HFF-Myc (cell line): ENCODE data around the gene ARF5.

Experiments
- DNase-seq: peaks from one replicate; pipeline ENCODE4 v3.0.0-alpha.2; 2011; ENCODE audit warnings: low read depth; ENCODE audit errors: extremely low read depth
- H3K4me3 ChIP-seq: replicated peaks from 2 replicates; pipeline ENCODE4 v1.5.1; 2011; ENCODE audit warnings: low read depth, mild to moderate bottlenecking, control low read depth, low read length
- TF ChIP-seq, protein P1 (sequence below): IDR thresholded peaks from 2 replicates; pipeline ENCODE4 v1.5.1; 2012; ENCODE audit warnings: mild to moderate bottlenecking, low read depth, low read length, control low read depth; ENCODE audit errors: missing control alignments

The ARF5 gene

DNA sequence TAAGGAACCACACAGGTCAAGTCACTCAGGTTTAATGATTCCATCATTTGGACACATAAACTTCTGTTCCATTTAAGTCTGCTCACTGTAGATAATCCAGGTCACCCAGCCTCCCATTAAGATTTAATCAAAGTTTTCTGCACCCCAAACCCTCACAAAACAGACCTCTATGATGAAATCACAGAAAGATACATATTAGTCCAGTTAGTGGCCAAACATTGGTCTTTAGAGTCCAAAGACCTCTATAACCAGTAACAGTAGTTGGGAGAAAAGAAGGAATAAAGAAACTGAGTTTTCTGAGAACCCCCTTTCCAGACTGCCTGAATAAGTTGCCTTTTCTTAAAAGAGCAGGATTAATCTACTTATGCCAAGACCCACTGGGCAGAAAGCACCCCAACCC lies 7.6 kb upstream of the ARF5 start:
- no peak for DNase-seq
- H3K4me3 ChIP-seq: no peak overlapping the region

DNA sequence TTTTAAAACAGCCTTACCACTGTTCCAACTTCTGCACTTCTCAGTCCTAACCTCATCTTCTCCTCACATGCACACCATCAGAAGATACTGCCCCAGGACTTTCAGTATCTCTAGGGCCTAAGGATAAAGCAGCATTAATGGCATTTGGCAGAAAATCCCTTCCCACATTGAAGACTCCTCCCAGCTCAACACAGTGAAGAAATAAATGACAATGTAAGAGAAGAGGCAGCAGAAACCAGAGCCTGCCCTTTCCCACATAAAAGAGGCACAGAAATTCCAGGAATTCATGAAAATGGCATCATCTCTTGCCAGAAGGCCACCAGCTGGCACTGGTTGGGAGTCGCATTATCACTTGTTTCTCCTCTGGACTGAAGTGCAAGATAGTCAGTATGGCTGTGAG lies 6.5 kb upstream of the ARF5 start:
- no peak overlapping the region for H3K4me3 ChIP-seq
- TF ChIP-seq, protein P1, sequence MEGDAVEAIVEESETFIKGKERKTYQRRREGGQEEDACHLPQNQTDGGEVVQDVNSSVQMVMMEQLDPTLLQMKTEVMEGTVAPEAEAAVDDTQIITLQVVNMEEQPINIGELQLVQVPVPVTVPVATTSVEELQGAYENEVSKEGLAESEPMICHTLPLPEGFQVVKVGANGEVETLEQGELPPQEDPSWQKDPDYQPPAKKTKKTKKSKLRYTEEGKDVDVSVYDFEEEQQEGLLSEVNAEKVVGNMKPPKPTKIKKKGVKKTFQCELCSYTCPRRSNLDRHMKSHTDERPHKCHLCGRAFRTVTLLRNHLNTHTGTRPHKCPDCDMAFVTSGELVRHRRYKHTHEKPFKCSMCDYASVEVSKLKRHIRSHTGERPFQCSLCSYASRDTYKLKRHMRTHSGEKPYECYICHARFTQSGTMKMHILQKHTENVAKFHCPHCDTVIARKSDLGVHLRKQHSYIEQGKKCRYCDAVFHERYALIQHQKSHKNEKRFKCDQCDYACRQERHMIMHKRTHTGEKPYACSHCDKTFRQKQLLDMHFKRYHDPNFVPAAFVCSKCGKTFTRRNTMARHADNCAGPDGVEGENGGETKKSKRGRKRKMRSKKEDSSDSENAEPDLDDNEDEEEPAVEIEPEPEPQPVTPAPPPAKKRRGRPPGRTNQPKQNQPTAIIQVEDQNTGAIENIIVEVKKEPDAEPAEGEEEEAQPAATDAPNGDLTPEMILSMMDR: no peak
- no peak for DNase-seq

More for the DNA sequence above, 7.6 kb upstream of the ARF5 start:
- TF ChIP-seq, protein P1: no peak

DNA sequence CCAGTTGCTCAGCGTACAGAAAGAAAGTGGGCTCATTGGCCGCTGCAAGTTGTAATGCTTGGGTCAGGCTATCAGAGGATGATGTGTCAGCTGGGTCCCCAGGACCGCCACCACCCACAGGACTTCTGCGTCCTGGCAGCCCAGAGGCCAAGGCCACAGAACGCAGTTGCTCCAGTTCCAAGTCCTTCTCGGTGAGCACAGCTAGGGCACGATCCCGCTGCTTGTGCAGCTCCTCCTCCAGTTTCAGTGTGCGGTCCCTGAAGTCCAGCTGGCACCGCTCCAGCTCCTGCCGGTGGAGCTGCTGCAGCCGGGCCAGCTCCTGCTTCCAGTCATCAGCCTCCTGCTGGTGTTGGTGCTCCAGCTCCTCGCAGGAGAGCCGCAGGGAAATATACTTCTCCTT lies 5.8 kb upstream of the ARF5 start:
- H3K4me3 ChIP-seq: no peak overlapping the region
- TF ChIP-seq, protein P1: no peak
- no peak for DNase-seq

DNA sequence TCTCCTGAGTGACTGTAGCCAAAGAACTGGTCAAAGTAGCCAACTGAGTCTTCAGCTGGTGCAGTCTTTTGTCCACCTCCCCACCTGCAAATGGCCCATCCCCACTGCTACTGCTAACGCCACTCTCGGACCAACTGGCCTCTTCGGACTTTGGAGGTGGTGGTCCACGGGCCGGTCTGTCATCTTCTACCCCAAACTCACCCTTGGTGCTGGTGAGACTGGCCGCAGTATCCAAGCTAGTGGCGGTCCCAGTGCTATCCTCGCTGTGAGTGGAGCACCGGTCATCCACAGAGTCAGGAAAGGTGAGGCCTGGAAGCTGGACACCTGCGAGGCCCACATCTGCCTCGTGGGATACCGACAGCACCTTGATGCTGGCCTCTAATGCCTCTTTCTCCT lies 3.6 kb upstream of the ARF5 start:
- peak overlapping the region; percentile 90 for H3K4me3 ChIP-seq
- DNase-seq: no peak
- TF ChIP-seq, protein P1: no peak

DNA sequence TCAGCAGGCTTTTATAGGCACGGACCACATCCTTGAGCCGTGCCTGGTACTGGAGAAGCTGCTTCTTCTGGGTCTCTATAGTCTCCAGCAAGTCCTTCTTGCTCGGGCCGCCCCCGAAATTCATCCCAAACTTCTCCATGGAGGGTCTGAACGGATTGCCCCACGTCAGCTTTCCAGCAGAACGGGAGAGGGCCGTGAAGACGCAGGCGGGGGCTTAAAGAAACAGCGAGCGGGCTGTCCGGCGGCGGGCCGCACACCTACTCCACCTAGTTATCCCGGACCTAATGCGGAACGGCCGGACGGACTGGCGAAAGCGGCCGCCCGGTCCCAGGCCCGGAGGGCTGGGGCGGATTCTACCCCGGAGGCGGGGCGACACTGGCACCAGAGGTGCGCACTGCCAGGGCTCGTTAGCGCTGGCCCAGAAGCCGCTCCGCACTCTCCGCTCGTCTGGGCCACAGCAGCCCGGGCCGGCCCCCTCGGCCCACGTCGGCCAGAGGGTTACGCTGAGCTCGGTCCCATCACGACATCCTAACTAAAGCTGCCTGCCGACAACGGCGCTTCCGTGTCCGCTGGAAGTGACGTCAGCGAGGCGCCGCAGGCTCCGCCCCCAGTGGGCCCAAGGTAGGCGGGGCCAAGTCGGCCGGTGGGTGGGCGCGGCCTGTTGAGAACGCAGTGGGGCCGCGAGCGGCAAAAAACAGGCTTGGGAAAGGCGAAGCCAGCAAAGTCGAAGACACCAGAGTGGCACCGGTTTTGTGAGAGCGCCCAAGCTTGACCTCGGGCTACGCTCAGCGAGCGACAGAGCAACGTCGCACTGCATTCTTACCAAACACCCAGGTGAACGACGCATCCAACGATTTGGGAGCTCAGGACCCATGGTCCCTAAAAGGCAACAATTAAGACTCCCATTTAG lies 2.9 kb upstream of the ARF5 start, which contains the start of gene GCC1:
Gene GCC1 (minus strand): TSS at position 553 of the 910 bp plus-strand sequence. CDS start 414 bp downstream, at position 139.
- DNase-seq: peak; percentile 43
- H3K4me3 ChIP-seq: peak within 1 kb of the TSS; percentile 90
- TF ChIP-seq, protein P1: no peak

DNA sequence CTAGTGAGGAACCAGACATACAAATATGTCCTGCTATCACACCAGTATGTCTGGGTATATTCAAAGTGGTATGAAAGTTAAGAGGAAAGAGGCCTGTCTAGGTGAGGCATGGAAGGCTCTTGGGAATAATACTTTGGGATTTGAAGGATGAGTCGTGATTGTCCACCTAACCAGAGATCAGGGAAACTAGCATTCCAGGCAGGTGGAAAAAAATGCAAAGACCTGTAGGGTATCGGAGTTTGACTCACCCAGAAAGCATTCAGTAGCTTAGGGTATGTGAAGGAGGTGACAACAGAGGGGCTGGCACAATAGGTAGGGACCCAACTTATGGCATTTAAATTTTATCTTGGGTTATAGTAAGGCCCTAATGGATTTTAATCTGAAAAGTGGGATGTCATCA lies 1.9 kb upstream of the ARF5 start:
- TF ChIP-seq, protein P1: no peak
- no peak overlapping the region for H3K4me3 ChIP-seq
- no peak for DNase-seq
